CD1c-positive myeloid dendritic cell (primary cell): ENCODE data around the gene PHF1.
A peak's percentile ranks its signal among the peaks of the same experiment; 100 is the strongest.
"Not testable (repeated sequence)": the region's sequence is repeated elsewhere in the genome, so short reads cannot be mapped to it uniquely, and the experiment has no call there.

Experiments
- DNase-seq: peaks from one replicate; pipeline ENCODE4 v3.0.0-alpha.2; 2016; ENCODE audit errors: extremely low spot score

PHF1 gene

DNA sequence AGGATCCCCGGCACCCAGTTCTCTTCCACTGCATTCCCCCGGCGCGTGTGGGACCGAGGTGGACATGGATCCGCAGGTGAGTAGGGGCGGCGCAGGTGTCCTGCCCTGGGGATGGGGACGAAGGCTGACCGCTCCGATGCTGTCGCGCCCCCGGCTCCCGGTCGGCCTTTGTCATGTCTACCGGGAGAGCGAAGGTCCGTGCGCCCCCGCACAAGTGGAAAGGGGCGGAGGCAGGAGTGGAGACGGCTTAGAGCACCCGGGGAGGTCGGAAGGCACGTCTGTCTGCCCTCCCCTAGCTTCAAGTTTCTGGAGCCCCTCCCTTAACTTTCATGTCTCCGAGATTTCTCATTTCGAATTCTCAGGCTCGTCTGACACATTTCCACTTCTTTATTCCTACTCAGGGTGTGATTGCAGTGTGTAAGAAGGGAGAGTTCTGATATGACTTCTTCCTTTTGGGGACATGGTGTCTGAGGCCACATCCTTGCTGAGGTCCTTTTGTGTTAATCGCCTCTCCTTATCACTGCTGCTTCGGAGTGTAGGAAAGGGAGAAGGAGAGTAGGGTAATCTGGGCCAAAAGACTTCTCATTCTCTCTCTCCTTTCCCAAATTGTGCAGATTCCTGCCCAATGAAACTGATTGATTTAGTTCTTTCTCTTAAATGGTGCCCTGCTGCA lies 18.8 kb upstream of the PHF1 start:
- peak; percentile 71 for DNase-seq

GRCh38 chr6:33392595-33392948 lies 18.2 kb upstream of the PHF1 start:
- DNase-seq, result no peak

GRCh38 chr6:33392979-33393378 lies 17.8 kb upstream of the PHF1 start:
- no peak for DNase-seq

DNA sequence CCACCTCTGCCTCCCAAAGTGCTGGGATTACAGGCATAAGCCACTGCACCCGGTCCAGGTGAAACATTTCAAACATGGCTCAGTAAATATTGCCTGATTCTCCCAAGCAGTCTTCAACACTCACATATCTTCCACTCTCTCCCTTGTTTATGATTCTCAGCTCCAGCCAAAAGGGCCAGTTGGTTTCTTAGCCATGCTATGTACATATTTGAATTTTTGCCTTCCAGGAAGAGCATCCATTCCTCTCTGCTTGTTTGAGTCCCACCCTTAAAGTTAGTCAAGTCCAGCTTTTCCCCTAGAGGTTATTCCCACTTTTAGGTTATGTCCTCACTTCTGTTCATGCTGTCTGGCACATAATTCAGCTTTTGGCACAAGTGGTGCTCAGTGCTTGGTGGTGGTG lies 13.3 kb upstream of the PHF1 start:
- DNase-seq, result no peak

GRCh38 chr6:33398601-33399000 lies 12.2 kb upstream of the PHF1 start:
- DNase-seq, result not testable (repeated sequence)

DNA sequence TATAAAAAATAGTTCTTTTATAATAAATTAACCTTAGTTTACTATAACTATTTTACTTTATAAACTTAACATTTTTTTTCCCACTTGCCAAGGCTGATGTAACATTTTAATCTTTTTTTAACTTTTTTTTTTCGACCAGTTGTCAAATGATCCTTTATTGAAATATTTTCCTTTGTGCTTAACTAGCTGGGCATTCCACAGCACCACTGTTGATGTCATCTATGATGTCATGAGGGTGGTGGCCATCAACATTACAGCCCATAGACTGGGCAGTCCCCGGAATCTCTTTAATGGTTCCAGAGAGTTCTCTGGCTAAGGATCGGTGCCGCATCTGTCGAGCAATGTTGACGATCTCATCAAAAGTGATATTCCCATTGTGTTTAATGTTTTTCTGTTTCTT lies 10.9 kb upstream of the PHF1 start:
- not testable (repeated sequence) for DNase-seq

- no peak for DNase-seq
Observed at GRCh38 chr6:33404884-33405283, 5.9 kb upstream of the PHF1 start.

- DNase-seq, result no peak
Observed at GRCh38 chr6:33405386-33405940, 5.4 kb upstream of the PHF1 start.

DNA sequence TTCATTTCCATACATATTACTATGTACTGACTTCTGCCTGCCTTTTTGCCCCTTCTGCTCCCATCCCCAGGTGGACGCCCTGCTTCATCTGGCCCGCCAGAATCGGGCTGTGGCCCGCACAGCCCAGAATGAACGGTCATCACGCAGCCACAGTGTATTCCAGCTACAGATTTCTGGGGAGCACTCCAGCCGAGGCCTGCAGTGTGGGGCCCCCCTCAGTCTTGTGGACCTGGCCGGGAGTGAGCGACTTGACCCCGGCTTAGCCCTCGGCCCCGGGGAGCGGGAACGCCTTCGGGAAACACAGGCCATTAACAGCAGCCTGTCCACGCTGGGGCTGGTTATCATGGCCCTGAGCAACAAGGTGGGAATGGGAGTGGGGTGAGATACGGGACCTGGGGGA lies 4.7 kb upstream of the PHF1 start:
- DNase-seq, result no peak

GRCh38 chr6:33407132-33407718 lies 3.6 kb upstream of the PHF1 start:
- DNase-seq, result peak; percentile 54

- DNase-seq, result peak; percentile 99
Observed at GRCh38 chr6:33410050-33410710, 634 bp upstream of the PHF1 start.

- no peak for DNase-seq
Observed at GRCh38 chr6:33411632-33412005, 805 bp downstream of the PHF1 start.

DNA sequence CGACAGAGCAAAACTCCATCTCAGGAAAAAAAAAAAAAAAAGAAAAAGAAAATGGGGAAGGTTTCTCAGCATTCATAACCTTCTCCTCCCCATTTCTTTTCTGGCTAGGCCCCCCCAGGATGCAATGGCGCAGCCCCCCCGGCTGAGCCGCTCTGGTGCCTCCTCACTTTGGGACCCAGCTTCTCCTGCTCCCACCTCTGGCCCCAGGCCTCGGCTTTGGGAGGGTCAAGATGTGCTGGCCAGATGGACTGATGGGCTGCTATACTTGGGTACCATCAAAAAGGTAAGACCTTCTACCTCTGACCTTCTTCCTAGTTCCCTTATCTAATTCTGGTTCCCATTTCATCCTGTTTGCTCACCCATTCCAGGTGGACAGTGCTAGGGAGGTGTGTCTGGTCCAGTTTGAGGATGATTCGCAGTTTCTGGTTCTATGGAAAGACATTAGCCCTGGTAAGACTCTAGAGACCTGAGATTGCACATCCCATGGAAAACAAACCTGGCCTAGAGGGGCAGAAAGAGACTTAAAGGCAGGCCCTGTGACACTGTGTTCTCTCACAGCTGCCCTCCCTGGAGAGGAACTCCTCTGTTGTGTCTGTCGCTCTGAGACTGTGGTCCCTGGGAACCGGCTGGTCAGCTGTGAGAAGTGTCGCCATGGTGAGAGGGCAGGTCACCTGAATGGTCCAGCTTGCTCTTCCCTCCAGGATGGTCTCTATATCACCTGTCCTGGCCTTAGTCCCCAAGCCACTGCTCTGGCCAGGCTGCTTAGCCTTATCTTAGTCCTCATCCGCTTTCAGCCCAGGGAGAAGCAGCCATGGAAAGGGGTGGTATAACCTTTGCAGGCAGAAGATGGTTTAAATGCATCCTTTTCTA lies 1.6 kb downstream of the PHF1 start:
- DNase-seq, result no peak

GRCh38 chr6:33413241-33414120 lies 2.7 kb downstream of the PHF1 start:
- no peak for DNase-seq

- DNase-seq, result no peak
Observed at GRCh38 chr6:33414592-33415271, 3.9 kb downstream of the PHF1 start.

DNA sequence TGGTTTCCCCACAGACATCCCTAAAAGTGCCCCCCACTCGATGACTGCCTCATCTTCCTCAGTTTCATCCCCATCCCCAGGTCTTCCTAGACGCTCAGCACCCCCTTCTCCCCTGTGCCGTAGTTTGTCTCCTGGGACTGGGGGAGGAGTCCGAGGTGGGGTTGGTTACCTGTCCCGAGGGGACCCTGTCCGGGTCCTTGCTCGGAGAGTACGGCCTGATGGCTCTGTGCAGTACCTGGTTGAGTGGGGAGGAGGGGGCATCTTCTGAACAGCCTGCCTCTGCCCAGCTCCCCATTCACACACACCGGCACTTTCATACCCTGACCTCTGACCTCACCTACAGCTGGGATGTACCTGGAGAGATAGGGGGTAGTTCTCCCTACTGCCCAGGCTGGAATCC lies 5.0 kb downstream of the PHF1 start:
- DNase-seq, result no peak

GRCh38 chr6:33416386-33417127 lies 5.7 kb downstream of the PHF1 start:
- DNase-seq, result no peak

- no peak for DNase-seq
Observed at GRCh38 chr6:33417128-33417902, 6.5 kb downstream of the PHF1 start.
